Muscle layer of colon (tissue), 2 donors: ENCODE measurements around the gene POM121C.
"Not testable (repeated sequence)": the region's sequence is repeated elsewhere in the genome, so short reads cannot be mapped to it uniquely, and the experiment has no call there.

Experiments
- H3K27ac ChIP-seq: one replicate; pipeline ENCODE4 v1.7.0; 2013; ENCODE audit warnings: low read depth, mild to moderate bottlenecking, low read length, moderate library complexity
- H3K27me3 ChIP-seq, 2 donors: one replicate each; pipeline ENCODE4 v1.7.0; 2013; ENCODE audit warnings: low read length in 2 of 2, mild to moderate bottlenecking in 2 of 2; ENCODE audit not compliant: insufficient read depth in 2 of 2, control insufficient read depth in 1 of 2
- H3K36me3 ChIP-seq: one replicate; pipeline ENCODE4 v1.7.0; 2013; ENCODE audit warnings: mild to moderate bottlenecking, low read length; ENCODE audit not compliant: insufficient read depth
- H3K4me1 ChIP-seq: one replicate; pipeline ENCODE4 v1.7.0; 2013; ENCODE audit warnings: mild to moderate bottlenecking, low read length; ENCODE audit not compliant: insufficient read depth
- H3K4me3 ChIP-seq, 2 donors: one replicate each; pipeline ENCODE4 v1.7.0; 2013; ENCODE audit warnings: low read length in 2 of 2, low read depth in 1 of 2, mild to moderate bottlenecking in 1 of 2, moderate library complexity in 1 of 2
- H3K9ac ChIP-seq: one replicate; pipeline ENCODE4 v1.7.0; 2013; ENCODE audit warnings: low read length
- H3K9me3 ChIP-seq: one replicate; pipeline ENCODE4 v1.7.0; 2013; ENCODE audit warnings: mild to moderate bottlenecking, low read length
- donor health status: abdominal sarcoma.
- donor health status: Adenocarcinoma of cecum.

Gene POM121C

DNA sequence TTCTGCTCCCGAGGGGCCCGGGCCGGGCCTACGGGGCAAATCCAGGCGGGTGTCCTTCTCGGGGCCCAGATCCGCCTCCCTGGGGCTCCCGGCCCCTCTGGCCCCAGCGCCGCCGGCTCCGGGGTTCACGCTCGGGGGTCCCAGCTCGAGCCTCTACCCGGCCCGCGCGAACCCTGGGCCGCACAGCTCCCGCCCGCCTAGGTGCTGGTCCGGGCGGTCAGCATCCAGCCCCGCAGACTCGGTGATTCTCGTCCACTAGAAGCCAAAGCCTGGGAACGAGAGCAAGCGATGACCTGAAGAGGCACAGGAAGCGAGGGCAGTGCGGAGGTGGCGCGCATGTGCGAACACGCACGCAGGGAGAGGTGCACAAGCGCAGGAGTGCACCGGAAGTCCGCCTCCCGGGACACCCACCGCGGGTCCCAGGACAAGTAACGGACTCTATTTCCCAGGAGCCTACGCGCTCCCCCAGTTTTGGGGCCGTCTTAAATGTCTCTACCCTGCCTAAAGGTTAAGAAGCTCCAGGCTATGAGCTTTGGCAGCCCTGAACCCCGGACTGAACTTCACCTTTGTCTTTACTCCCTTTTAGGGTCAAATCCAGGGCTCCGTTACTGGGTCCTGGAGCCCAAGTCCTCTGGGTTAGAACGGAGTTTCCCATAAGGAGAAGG is at the start of gene POM121C:
Gene POM121C (minus strand): TSS at position 321 of the 665 bp plus-strand sequence. CDS start 44,803 bp downstream, outside the sequence.
- Histone ChIP-seq H3K27ac (peak within 1 kb of the TSS; percentile 14), H3K4me3 (peak within 1 kb of the TSS; percentile 56 to 96)
- not testable (repeated sequence) for H3K9me3 ChIP-seq, H3K9ac ChIP-seq, H3K27me3 ChIP-seq, H3K36me3 ChIP-seq, H3K4me1 ChIP-seq

DNA sequence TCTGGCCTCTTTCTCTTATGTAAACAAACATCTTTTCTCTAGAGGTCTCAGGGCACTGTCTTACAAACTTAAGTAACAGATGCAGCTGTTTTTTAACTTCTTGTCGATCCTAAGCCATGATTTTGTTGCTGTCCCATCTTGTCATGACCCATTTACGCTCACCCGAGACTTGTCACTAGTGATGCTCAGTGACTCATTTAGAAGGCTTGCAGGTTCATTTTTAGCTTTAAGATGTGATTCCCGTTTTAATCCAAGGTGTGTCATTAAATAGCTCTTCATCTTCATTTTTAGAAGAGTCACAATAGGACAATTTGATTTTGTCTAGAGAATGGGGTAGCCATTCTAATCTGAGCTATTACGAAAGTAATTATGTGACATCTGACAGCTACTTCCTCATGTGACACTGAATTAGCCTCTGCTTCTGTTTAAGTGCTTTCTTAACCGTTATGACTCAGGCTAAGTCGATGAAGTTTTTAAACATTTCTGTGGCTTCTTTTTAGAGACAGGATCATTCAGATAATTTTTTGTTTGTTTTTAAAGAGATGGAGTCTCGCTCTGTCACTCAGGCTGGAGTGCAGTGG is 48.7 kb upstream of the POM121C start:
- Histone ChIP-seq H3K36me3 (peaks cover 21% of the 10 kb centered on the region), H3K4me3 (no peak overlapping the region), H3K9ac (no peak overlapping the region), H3K27ac (no peak overlapping the region), H3K4me1 (no peaks in the 10 kb centered on the region), H3K9me3 (no peaks in the 10 kb centered on the region), H3K27me3 (no peaks in the 10 kb centered on the region)

DNA sequence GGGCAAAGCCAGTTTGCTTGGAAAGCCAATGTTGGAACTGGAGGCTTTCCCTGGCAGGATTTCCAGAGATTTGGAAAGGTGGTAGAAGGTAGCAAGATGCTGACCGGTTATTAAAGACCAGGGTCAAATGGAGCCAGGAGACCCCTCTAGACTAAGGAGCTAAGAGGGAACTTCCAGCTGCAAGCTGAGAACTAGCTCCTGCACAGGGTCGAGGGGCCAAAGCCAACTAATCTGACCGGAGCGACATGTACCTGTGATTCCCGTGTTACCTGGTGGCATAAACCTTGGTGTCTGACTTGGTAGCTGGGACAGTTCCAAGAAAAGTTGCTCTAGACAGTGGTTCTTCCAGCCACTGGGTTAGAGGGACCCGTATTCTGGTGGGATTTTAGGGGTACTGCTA is 47.8 kb upstream of the POM121C start:
- Histone ChIP-seq H3K4me1 (no peaks in the 10 kb centered on the region), H3K36me3 (peaks cover 18% of the 10 kb centered on the region), H3K9ac (no peak overlapping the region), H3K27me3 (no peaks in the 10 kb centered on the region), H3K4me3 (no peak overlapping the region), H3K9me3 (no peaks in the 10 kb centered on the region), H3K27ac (no peak overlapping the region)

DNA sequence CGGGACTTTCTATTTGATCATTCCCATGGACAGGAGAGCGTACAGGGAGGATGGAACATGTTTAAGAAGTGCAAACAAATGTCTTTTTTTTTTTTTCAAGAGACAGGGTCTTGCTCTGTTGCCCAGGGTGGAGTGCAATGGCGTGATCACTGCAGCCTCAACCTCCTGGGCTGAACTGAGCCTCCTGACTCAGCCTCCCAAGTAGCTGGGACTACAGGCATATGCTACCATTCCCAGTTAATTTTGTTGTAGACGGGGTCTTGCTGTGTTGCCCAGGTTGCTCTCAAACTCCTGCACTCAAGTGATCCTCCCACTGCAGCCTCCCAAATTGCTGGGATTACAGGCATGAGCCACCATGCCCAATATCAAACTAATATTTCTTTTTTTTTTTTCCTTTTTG is 46.5 kb upstream of the POM121C start:
- Histone ChIP-seq H3K9ac (no peak overlapping the region), H3K4me1 (no peaks in the 10 kb centered on the region), H3K27me3 (no peaks in the 10 kb centered on the region), H3K27ac (no peak overlapping the region), H3K36me3 (peaks cover 13% of the 10 kb centered on the region), H3K4me3 (no peak overlapping the region), H3K9me3 (no peaks in the 10 kb centered on the region)

DNA sequence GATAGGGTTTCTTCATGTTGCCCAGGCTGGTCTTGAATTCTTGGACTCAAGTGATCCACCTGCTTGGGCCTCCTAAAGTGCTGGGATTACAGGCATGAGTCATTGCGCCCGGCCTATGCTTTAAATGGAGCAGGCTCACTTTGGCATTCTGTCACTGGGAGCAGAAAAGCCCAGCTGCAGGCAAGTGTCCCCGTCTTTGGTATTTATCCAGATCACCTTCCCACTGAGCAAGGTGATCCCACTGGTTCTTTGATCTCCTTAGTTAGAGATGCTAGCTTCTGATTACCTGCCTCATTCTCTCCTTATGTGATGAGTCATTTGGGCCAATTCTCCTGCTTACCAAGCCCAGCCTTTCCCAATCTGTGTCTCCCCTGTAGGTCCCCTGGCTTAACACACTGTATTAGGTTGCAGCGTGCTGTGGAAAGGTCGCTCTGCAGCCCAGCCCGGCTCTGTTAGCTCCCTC is 45.3 kb upstream of the POM121C start:
- Histone ChIP-seq H3K9me3 (no peaks in the 10 kb centered on the region), H3K9ac (no peak overlapping the region), H3K36me3 (peaks cover 7% of the 10 kb centered on the region), H3K4me3 (no peak overlapping the region), H3K27ac (no peak overlapping the region), H3K27me3 (no peaks in the 10 kb centered on the region), H3K4me1 (peaks cover 7% of the 10 kb centered on the region)

DNA sequence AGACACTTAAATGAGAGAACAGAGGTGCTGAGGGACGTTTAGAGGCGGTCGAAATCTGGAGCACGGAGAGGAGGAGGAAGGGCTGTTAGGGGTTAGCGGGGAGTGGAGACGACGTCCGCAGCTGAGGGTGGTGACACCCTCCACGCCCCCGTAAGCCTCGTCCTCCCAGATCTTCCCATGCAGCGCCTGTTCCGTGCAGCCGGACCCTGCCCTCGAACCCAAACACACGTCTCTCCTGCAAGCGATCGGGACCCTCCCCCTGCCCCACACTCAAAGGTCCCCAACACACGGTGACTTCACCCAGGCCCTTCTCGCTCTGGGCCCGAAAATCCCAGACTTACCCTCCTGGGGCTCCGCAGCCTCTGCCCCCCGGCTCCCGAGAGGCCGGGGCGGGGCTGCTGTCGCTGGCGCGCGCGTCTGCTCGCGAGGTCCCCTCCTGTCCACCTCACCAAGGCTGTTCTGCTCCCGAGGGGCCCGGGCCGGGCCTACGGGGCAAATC is 41.2 kb upstream of the POM121C start:
- not testable (repeated sequence) for H3K9me3 ChIP-seq, H3K27me3 ChIP-seq, H3K4me1 ChIP-seq
- peak overlapping the region; percentile 57 for H3K9ac ChIP-seq
- H3K27ac ChIP-seq = peak overlapping the region; percentile 96
- peaks cover 14% of the 10 kb centered on the region for H3K36me3 ChIP-seq
- H3K4me3 ChIP-seq = peak overlapping the region; percentile 64 to 99

DNA sequence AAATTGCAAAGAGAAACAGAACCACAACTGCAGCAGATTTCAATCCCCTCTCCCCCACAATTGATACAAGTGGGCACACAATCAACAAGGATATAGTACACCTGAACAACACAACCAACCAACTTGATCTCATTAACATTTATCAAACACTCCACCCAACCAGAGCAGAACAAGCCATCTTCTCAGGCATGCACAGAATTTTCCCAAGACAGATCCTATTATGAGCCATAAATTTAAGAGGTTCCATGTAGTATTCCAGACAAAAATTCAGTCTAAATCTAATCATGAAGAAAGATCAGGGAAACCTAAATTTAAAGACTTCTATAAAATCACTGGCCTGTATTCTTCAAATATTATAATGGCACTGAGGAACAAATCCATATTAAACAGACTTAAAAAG is 35.6 kb upstream of the POM121C start:
- H3K4me3 ChIP-seq, H3K4me1 ChIP-seq, H3K9me3 ChIP-seq, H3K27ac ChIP-seq, H3K9ac ChIP-seq, H3K27me3 ChIP-seq: not testable (repeated sequence)
- H3K36me3 ChIP-seq = peaks cover 14% of the 10 kb centered on the region

DNA sequence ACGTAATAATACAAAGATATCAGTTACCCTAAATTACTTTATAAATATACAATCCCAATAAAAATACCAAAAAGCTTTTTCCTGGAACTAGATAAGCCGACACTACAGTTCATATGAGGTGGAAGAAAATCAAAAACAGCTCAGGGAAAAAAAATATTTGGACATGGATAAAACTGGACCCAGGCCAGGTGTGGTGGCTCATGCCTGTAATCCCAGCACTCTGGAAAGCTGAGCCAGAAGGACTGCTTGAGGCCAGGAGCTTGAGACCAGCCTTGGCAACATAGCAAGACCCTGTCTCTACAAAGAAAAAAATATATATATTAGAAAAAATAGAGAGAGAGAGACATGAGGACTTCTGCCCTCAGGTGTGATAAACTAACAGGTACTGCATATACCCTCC is 32.7 kb upstream of the POM121C start:
- H3K4me3 ChIP-seq, H3K27ac ChIP-seq, H3K4me1 ChIP-seq, H3K9me3 ChIP-seq, H3K27me3 ChIP-seq, H3K36me3 ChIP-seq, H3K9ac ChIP-seq: not testable (repeated sequence)

DNA sequence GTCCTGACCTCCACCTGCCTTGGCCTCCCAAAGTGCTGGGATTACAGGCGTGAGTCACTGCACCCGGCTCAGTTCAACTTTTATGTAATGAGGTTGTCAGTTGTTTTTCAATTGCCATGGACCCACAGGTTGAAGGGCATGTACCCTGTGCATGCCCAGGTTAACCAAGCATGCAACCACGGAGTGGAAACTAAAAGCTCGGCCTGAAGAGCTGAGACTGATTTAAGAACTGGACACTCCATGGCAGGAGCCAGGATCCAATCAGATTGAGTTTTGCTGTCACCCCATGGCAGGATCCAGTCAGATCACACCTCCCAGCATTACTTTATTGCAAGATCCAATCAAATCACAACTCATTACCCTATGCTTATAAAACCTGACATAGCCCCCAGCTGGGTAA is 22.9 kb upstream of the POM121C start:
- H3K4me3 ChIP-seq, H3K9me3 ChIP-seq, H3K9ac ChIP-seq, H3K27me3 ChIP-seq, H3K36me3 ChIP-seq, H3K4me1 ChIP-seq, H3K27ac ChIP-seq: not testable (repeated sequence)

DNA sequence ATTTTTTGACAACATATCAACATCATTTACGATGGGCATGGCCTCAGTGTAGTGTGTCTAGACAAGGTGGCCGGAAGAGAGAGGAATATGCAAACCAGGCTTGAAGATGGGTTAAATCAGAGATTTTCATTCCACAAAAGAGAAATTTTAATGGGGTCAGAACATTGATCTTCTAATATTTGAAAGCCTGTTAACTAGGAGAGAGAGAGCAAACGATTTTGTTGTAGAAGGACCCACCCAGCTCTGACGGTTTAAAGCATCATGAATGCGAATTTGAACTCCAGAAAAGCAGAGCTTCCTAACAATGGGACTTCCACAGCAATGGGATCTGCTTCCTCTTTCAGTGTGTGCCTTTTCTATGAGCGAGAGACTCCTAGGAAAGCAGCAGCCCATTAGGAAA is 5.9 kb upstream of the POM121C start, which contains the start of gene SPDYE5:
Gene SPDYE5 (plus strand): TSS at position 301 of the 400 bp plus-strand sequence. CDS start 1,728 bp downstream, outside the sequence.
- H3K9me3 ChIP-seq, H3K36me3 ChIP-seq, H3K4me3 ChIP-seq, H3K9ac ChIP-seq, H3K4me1 ChIP-seq, H3K27ac ChIP-seq, H3K27me3 ChIP-seq: not testable (repeated sequence)

DNA sequence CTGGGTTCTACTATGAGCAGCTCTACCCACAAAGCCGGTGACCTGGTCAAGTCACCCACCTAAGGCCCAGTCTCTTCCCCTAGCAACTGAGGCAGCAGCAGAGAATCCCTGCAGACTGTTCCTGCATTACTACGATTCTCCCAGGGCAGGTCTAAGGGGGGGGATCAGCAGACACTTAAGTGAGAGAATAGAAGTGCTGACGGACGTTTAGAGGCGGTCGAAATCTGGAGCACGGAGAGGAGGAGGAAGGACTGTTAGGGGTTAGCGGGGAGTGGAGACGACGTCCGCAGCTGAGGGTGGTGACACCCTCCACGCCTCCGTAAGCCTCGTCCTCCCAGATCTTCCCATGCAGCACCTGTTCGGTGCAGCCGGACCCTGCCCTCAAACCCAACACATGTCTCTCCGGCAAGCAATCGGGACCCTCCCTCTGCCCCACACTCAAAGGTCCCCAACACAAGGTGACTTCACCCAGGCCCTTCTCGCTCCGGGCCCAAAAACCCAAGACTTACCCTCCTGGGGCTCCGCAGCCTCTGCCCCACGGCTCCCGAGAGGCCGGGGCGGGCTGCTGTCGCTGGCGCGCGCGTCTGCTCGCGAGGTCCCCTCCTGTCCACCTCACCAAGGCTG is 632 bp downstream of the POM121C start:
- not testable (repeated sequence) for H3K36me3 ChIP-seq, H3K4me1 ChIP-seq, H3K9ac ChIP-seq, H3K9me3 ChIP-seq, H3K27me3 ChIP-seq
- H3K27ac ChIP-seq = peak overlapping the region; percentile 14
- H3K4me3 ChIP-seq = peak overlapping the region; percentile 56 to 96
